Mesenchymal stem cell (in vitro differentiated cells and primary cell): ENCODE measurements around the gene ULK4.

Source experiments
- DNase-seq: peaks from one replicate; pipeline ENCODE4 v3.0.0-alpha.2; 2013
- H2AFZ ChIP-seq: one replicate; pipeline ENCODE4 v1.6.1; 2013; ENCODE audit warnings: low read depth, mild to moderate bottlenecking, control low read depth, inconsistent platforms, low read length, moderate library complexity
- H2AK5ac ChIP-seq: 2 replicates; pipeline ENCODE4 v1.6.1; 2013; ENCODE audit warnings: low read length, moderate library complexity, mild to moderate bottlenecking, inconsistent platforms; ENCODE audit not compliant: severe bottlenecking
- H2BK120ac ChIP-seq: one replicate; pipeline ENCODE4 v1.6.1; 2013; ENCODE audit warnings: low read depth, mild to moderate bottlenecking, inconsistent platforms, low read length, moderate library complexity
- H2BK12ac ChIP-seq, 2 experiments: one replicate each; pipeline ENCODE4 v1.6.1; 2013; ENCODE audit warnings: inconsistent platforms in 2 of 2, low read length in 2 of 2, mild to moderate bottlenecking in 2 of 2, moderate library complexity in 2 of 2, control low read depth in 1 of 2
- H2BK15ac ChIP-seq: one replicate; pipeline ENCODE4 v1.6.1; 2013; ENCODE audit warnings: mild to moderate bottlenecking, low read depth, inconsistent platforms; ENCODE audit not compliant: poor library complexity, severe bottlenecking
- H2BK5ac ChIP-seq: 2 replicates; pipeline ENCODE4 v1.6.1; 2013; ENCODE audit warnings: low read depth, mild to moderate bottlenecking, low read length, control low read depth, inconsistent platforms; ENCODE audit not compliant: poor library complexity, severe bottlenecking
- H3K14ac ChIP-seq, 2 experiments: one replicate each; pipeline ENCODE4 v1.6.1; 2013; ENCODE audit warnings: inconsistent platforms in 2 of 2, low read length in 2 of 2, control low read depth in 1 of 2, mild to moderate bottlenecking in 1 of 2, moderate library complexity in 1 of 2
- H3K18ac ChIP-seq, 2 experiments: one replicate each; pipeline ENCODE4 v1.6.1; 2013; ENCODE audit warnings: inconsistent platforms in 2 of 2, low read length in 2 of 2, control low read depth in 1 of 2, low read depth in 1 of 2, mild to moderate bottlenecking in 1 of 2
- H3K23ac ChIP-seq, 2 experiments: one replicate each; pipeline ENCODE4 v1.6.1; 2013; ENCODE audit warnings: inconsistent platforms in 2 of 2, low read length in 2 of 2, mild to moderate bottlenecking in 2 of 2, moderate library complexity in 2 of 2, control low read depth in 1 of 2
- H3K27ac ChIP-seq: 2 replicates; pipeline ENCODE4 v1.5.1; 2013; ENCODE audit warnings: mild to moderate bottlenecking, moderate library complexity, low read length, control low read depth, inconsistent platforms; ENCODE audit not compliant: poor library complexity, severe bottlenecking
- H3K27me3 ChIP-seq, 2 experiments: 2 replicates each; pipeline versions ENCODE4 v1.6.1 to v1.7.0; 2013; ENCODE audit warnings: low read length in 2 of 2, mild to moderate bottlenecking in 2 of 2, moderate library complexity in 2 of 2, control low read depth in 1 of 2, inconsistent platforms in 1 of 2; ENCODE audit not compliant: control insufficient read depth in 1 of 2, insufficient read depth in 1 of 2
- H3K36me3 ChIP-seq, 2 experiments: 2 replicates each; pipeline versions ENCODE4 v1.6.1 to v1.7.0; 2013; ENCODE audit warnings: low read length in 2 of 2, control low read depth in 1 of 2, inconsistent platforms in 1 of 2, low read depth in 1 of 2, mild to moderate bottlenecking in 1 of 2; ENCODE audit not compliant: insufficient read depth in 2 of 2, control insufficient read depth in 1 of 2
- H3K4ac ChIP-seq, 2 experiments: one replicate each; pipeline ENCODE4 v1.6.1; 2013; ENCODE audit warnings: inconsistent platforms in 2 of 2, low read length in 2 of 2, mild to moderate bottlenecking in 2 of 2, moderate library complexity in 2 of 2, control low read depth in 1 of 2, low read depth in 1 of 2
- H3K4me1 ChIP-seq: 2 replicates; pipeline ENCODE4 v1.6.1; 2013; ENCODE audit warnings: low read depth, low read length, control low read depth; ENCODE audit not compliant: control insufficient read depth, insufficient read depth
- H3K4me2 ChIP-seq: 2 replicates; pipeline ENCODE4 v1.6.1; 2013; ENCODE audit warnings: low read length, mild to moderate bottlenecking, inconsistent platforms; ENCODE audit not compliant: poor library complexity, severe bottlenecking
- H3K4me3 ChIP-seq, 2 experiments: 2 replicates each; pipeline versions ENCODE4 v1.5.1 to v1.7.0; 2013; ENCODE audit warnings: low read length in 2 of 2, mild to moderate bottlenecking in 2 of 2, control low read depth in 1 of 2, low read depth in 1 of 2; ENCODE audit not compliant: insufficient read depth in 1 of 2
- H3K79me1 ChIP-seq: replicated peaks from 2 replicates; pipeline ENCODE4 v1.6.1; 2013; ENCODE audit warnings: mild to moderate bottlenecking, control low read depth, low read length, inconsistent platforms; ENCODE audit not compliant: poor library complexity, severe bottlenecking
- H3K9ac ChIP-seq: 2 replicates; pipeline ENCODE4 v1.7.0; 2013; ENCODE audit warnings: mild to moderate bottlenecking, low read length, moderate library complexity
- H3K9me3 ChIP-seq: 2 replicates; pipeline ENCODE4 v1.7.0; 2013; ENCODE audit warnings: mild to moderate bottlenecking, low read length; ENCODE audit not compliant: control insufficient read depth
- H4K8ac ChIP-seq: one replicate; pipeline ENCODE4 v1.6.1; 2013; ENCODE audit warnings: inconsistent platforms, mild to moderate bottlenecking, low read length, moderate library complexity
- H4K91ac ChIP-seq: one replicate; pipeline ENCODE4 v1.6.1; 2013; ENCODE audit warnings: mild to moderate bottlenecking, low read length, inconsistent platforms
- WGBS: methylation state at CpG from one replicate; pipeline ENCODE4 v1.1.7; 2013; ENCODE audit warnings: mixed read lengths; 5-methylcytosine and 5-hydroxymethylcytosine counted together

Gene ULK4

DNA sequence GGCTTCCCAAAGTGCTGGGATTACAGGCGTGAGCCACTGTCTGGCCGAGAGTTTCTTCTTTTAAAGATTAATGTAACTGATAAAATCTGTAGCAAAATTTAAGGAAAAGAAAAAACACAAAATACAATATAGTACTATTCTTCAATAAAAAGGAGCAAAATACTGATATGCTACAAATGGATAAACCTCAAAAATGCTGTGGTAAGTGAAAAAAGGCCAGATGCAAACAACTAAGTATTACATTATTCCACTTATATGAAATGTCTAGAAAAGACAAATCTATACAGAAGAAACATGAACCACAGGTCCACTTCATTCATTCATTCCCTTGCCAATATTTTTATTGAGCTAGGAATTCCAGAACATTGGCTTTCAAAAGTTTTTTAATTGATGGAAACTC, 463.1 kb downstream of the ULK4 start:
- Histone ChIP-seq H4K91ac (no peak overlapping the region), H3K4ac (no peak overlapping the region), H3K23ac (no peak overlapping the region), H3K9ac (no peak overlapping the region), H3K18ac (no peak overlapping the region), H3K36me3 (no peaks in the 10 kb centered on the region), H3K4me3 (no peak overlapping the region), H3K27me3 (no peaks in the 10 kb centered on the region), H3K4me2 (no peak overlapping the region), H3K79me1 (no peaks in the 10 kb centered on the region), H2BK5ac (no peak overlapping the region), H2BK120ac (no peak overlapping the region), H3K4me1 (no peaks in the 10 kb centered on the region), H2BK12ac (no peak overlapping the region), H2AK5ac (no peak overlapping the region), H3K9me3 (no peaks in the 10 kb centered on the region), H2BK15ac (no peak overlapping the region), H2AFZ (no peak overlapping the region), H3K14ac (no peak overlapping the region), H4K8ac (no peak overlapping the region), H3K27ac (no peak overlapping the region)
- DNase-seq: no peak
- WGBS: no CpG with 5 or more reads among the region's 2 CpGs

- Histone ChIP-seq H2BK15ac (no peak overlapping the region), H2BK5ac (no peak overlapping the region), H3K27ac (no peak overlapping the region), H3K4me1 (no peaks in the 10 kb centered on the region), H3K23ac (no peak overlapping the region), H3K18ac (no peak overlapping the region), H3K9ac (no peak overlapping the region), H2BK120ac (no peak overlapping the region), H3K4ac (no peak overlapping the region), H3K79me1 (no peaks in the 10 kb centered on the region), H2BK12ac (no peak overlapping the region), H3K9me3 (no peaks in the 10 kb centered on the region), H2AFZ (peak overlapping the region; percentile 61), H2AK5ac (no peak overlapping the region), H3K14ac (no peak overlapping the region), H3K36me3 (no peaks in the 10 kb centered on the region), H4K8ac (no peak overlapping the region), H4K91ac (no peak overlapping the region), H3K4me2 (no peak overlapping the region), H3K4me3 (no peak overlapping the region), H3K27me3 (peaks cover 0 to 4% of the 10 kb centered on the region in 2 experiments)
- WGBS: 68% methylated on average over 1 of the region's 2 CpGs
- no peak for DNase-seq
These were observed 471.5 kb downstream of the ULK4 start for GRCh38 chr3:41490360-41490759.

GRCh38 chr3:41489231-41489630, 472.7 kb downstream of the ULK4 start:
- Histone ChIP-seq H3K36me3 (no peaks in the 10 kb centered on the region), H3K9ac (no peak overlapping the region), H3K14ac (no peak overlapping the region), H2BK120ac (no peak overlapping the region), H4K8ac (no peak overlapping the region), H2BK5ac (no peak overlapping the region), H3K27ac (no peak overlapping the region), H3K18ac (no peak overlapping the region), H3K4me2 (no peak overlapping the region), H2BK15ac (no peak overlapping the region), H3K79me1 (no peaks in the 10 kb centered on the region), H2AFZ (no peak overlapping the region), H3K9me3 (no peaks in the 10 kb centered on the region), H3K4me3 (no peak overlapping the region), H4K91ac (no peak overlapping the region), H2BK12ac (no peak overlapping the region), H3K23ac (no peak overlapping the region), H3K4me1 (no peaks in the 10 kb centered on the region), H3K27me3 (peaks cover 0 to 4% of the 10 kb centered on the region in 2 experiments), H2AK5ac (no peak overlapping the region), H3K4ac (no peak overlapping the region)
- DNase-seq: no peak
- WGBS: 88% methylated on average over 1 of the region's 1 CpG

GRCh38 chr3:41488501-41488900, 473.4 kb downstream of the ULK4 start:
- no peak overlapping the region for H3K14ac ChIP-seq
- H3K23ac ChIP-seq: no peak overlapping the region
- H2AK5ac ChIP-seq: no peak overlapping the region
- no peak overlapping the region for H2BK5ac ChIP-seq
- H2AFZ ChIP-seq: no peak overlapping the region
- no peak overlapping the region for H2BK15ac ChIP-seq
- H3K36me3 ChIP-seq: no peaks in the 10 kb centered on the region
- H2BK12ac ChIP-seq: no peak overlapping the region
- DNase-seq: no peak
- H3K4me1 ChIP-seq: no peaks in the 10 kb centered on the region
- H4K91ac ChIP-seq: no peak overlapping the region
- no peak overlapping the region for H4K8ac ChIP-seq
- H3K4me2 ChIP-seq: no peak overlapping the region
- peaks cover 0 to 4% of the 10 kb centered on the region in 2 experiments for H3K27me3 ChIP-seq
- H3K9ac ChIP-seq: no peak overlapping the region
- H3K18ac ChIP-seq: no peak overlapping the region
- H3K27ac ChIP-seq: no peak overlapping the region
- no peak overlapping the region for H3K4ac ChIP-seq
- no peak overlapping the region for H2BK120ac ChIP-seq
- no peak overlapping the region for H3K4me3 ChIP-seq
- H3K79me1 ChIP-seq: no peaks in the 10 kb centered on the region
- no peaks in the 10 kb centered on the region for H3K9me3 ChIP-seq
